ENCODE measurements around the gene RACGAP1.

Gene RACGAP1

DNA sequence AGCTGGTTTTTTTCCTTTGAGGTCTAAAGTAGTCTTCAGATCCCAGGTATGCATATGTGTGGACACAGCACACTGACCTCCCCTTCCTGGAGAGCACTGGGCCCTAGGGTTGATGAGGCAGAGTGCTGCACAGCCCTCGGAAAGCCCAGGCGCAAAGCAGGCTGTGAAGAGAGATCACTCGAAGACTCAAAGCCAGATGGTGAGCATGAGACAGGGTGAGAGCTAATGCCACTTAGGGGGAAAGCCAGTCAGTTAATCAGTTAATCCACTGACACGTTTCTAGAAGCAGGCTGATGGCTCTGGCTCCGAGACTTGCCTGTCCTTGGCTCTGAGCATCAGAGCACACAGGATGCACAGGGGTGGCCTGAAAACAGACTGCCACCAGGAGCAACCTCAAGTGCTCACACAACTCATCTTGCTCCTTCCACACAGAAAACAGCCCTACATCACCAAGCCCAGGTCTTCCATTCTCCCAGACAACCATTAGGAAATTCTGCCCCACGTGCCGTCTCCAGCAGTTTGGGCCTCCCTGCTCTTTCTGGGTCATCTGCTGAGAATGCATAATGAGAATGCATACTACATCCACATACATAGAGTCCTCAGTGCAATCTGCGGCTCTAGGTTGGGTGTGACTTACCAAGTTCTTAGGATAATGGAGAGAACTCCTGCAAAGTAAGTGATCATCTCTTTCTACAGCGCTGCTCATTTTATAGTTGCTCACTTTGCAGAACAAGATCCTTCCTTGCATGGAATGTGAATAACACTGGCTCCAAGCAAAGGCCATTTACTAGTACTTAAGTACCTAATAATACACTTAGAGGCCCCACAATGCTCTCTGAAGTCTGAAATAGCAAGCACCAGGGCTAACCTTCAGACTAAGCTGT, 40.6 kb downstream of the RACGAP1 start:
- DNase-seq: no peak

- no peak for DNase-seq
These were observed 41.4 kb downstream of the RACGAP1 start for GRCh38 chr12:49983892-49984291.

DNA sequence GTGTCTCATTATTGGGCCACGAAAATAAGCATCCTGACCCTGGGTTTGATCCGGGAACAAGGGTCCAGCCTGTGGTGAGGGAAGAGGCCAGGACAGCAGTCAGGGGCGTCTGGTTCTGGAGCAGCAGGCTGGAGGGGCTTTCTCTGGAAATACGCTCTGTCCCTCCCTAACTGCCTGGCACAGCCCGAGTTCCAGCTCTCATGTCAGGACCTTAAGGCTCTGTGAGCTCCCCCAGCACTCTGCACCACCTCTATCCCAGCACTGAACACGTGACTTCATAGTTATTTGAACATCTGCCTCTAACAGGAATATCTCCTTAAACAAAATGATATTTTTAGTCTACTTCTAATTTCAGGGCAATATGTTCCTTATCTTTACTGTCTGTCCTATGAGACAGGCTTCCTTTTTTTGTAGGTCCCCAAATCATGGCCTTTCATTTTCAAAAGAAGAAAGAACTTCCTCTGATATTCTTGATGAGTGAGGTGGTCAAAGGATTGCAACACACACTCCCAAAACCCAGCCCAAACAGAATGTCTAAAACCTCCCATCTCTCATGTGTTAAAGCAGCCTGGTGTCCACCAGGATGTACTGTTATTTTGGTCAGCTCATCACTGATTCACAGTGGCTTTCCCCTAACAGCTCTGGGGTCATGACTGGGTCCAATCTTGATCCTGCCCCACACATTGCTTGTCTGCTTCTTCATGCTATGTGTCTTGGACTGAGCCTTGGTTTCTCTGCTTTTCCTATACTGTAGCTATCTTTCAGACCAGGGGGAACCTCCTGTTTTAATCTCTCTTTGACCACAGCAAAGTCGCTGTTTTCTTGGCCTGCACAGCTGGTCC, 42.8 kb downstream of the RACGAP1 start:
- no peak for DNase-seq

DNA sequence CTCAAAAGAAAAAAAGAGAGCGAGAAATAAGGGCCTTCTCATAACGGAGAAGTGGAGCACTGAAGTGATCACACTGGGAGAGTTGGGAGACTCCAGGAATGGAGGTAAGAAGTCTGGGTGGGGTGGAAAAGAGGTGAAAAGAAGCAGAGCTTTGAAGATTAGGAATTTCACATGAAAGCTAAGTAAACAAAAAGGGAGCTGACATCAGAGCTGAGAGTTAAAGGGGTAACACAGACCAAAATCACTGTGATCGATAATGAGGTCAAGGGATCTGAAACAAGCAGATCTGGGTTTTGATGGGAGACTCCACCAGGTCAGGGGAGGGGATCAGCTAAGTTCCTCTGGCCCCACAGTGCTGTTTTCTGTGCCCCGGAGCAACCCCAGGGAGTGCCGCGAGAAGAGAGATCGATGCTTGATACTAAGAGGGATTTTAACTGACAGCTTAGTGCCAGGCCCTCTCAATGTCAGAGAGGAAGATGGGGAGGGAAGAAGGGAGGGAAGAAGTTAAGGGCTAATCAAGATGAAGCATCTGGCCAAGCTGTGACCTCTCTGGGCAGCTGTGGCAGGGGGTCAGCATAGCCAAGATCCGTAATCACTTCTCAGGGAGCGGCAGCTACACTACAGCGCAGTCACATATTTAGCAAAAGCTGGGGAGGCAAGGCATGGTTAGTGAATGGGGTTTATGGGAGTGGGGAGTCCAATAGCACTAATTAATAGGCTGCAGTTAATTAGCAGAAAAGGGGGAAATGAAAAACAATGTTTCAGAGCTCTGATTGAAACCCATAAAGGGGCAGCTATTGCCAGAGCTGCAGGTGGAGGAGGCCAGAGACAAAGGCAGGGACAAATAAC, 44.6 kb downstream of the RACGAP1 start:
- DNase-seq: no peak

DNA sequence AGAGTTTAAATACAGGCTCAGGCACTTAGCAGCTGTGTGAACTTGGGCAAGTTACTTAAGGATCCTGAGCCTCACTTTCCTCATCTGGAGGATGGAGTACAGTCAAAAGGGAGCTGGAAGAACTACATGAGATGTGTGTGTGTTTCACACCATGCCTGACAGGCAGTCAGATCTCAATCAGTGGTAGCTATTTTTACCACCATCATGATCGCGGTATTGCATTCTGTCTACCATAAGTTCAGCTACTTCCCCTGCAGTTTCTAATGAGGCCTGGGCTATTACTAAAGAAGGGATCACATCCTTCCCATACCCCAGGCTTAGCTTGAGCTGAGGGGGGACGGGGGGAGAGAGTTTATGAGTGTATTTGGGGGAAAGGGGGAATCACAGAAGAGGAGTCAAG, 45.5 kb downstream of the RACGAP1 start:
- no peak for DNase-seq

DNA sequence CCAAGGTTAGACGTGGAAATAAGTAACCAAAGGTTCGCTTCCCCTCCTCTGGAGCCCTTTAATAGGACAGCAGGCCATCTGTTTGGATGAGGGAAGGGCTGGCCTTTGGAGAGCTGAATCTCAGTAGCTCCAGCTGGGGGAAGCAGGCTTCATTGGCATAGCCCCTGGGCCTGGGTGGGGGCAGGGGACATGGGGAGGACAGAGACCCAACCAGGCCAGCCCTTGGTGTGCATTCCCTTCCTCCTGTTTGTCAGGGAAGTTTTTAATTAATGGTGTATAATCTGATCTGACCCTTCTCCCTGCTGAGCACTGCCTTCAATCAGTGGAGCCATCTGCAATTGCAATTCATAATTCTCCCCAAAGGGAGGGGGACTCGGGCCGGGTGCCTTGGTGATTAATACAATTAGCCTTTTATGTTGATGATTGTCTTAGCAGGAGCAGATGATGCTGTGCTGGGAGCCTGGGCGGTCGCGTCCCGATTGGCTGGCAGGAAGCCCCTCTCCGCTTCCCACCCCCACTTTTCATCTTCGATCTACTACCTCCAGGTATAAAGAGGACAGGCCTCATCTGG, 46.2 kb downstream of the RACGAP1 start:
- no peak for DNase-seq

GRCh38 chr12:49978125-49978524, 47.2 kb downstream of the RACGAP1 start:
- no peak for DNase-seq

DNA sequence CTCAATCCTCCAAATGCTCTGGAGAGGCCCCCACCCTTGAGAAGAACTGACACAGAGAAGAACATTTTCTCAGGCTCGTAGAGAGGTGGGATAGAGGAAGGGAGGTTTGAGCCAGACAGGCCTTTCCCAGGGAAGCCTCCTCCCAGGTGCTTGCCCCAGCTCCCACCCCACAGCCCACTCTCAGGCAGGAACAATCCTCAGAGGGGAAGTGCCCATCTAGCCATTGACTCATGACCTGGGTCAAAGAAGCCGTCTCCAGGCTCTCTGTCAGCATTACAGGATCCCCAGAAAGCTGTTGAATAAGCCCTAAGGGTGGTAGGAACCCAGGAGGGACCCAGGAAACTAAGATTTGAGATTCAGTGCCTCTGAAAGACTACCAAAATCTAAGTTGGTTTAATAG, 48.7 kb downstream of the RACGAP1 start:
- no peak for DNase-seq

DNA sequence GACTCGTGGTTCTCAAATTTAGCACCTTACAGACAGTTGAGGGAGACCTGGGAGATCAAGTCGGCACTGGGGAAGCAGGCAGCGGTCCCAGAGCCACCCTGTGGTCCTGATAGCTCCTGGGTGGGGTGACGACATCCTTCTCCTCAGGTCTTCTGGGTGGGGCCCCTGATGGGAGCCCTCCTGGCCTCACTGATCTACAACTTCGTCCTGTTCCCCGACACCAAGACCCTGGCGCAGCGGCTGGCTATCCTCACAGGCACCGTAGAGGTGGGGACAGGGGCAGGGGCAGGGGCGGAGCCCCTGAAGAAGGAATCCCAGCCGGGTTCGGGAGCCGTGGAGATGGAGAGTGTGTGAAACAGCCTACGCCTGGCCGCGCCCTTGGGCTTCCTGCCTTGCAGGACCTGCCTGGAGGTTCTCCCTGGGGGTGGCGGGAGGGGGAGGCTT, 50.0 kb downstream of the RACGAP1 start:
- no peak for DNase-seq

DNA sequence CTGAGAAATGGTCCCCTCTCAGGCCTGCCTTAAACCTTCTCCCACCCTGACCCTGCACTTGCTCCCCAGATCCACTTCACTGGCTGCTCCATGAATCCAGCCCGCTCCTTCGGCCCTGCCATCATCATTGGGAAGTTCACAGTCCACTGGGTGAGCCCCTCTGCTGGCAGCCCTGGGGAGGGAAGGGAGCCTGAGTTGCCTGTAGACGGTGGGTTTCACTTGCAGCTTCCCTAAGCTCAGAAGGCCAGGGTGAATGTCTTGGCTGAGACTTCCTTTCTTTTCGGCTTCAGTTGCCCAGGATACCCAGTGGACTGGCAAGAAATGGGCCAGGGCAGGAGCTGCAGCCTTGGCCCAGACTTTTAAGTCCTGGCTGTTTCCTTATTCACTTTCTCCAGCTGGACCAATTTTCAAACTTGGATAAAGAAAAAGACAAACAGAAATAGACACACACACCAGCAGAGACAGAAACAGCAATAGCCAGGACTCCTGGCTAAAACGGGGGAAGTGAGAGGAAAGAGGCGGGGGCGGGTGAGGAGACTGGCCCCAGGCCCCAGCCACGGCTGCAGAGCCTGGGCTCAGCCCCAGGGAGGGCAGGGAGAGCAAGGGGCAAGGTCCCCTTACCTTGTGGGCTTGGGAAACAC, 50.5 kb downstream of the RACGAP1 start:
- no peak for DNase-seq

DNA sequence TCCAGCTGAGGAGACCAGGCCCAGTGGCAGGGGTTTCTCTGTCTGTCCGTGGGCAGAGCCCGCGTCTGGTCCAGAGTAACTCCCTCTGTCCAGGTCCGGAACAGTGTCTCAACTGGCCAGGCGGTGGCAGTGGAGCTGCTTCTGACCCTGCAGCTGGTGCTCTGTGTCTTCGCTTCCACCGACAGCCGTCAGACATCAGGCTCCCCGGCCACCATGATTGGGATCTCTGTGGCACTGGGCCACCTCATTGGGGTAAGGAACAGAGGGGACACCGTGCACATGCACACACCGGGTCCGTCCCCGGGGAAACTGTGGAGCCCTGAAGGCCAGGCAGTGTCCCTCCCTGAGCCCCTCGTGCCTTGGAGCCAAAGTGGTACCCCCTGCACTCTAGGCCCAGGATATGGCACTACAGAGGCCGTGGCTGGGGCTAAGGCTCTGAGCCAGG, 51.0 kb downstream of the RACGAP1 start:
- DNase-seq: no peak

GRCh38 chr12:49973361-49973830, 51.9 kb downstream of the RACGAP1 start:
- no peak for DNase-seq

GRCh38 chr12:49972641-49973360, 52.5 kb downstream of the RACGAP1 start, which contains the start of gene AQP6:
Gene AQP6, plus strand, starts transcription at chr12:49972947. Its CDS starts 227 bp downstream, at chr12:49973174.
- DNase-seq: no peak

DNA sequence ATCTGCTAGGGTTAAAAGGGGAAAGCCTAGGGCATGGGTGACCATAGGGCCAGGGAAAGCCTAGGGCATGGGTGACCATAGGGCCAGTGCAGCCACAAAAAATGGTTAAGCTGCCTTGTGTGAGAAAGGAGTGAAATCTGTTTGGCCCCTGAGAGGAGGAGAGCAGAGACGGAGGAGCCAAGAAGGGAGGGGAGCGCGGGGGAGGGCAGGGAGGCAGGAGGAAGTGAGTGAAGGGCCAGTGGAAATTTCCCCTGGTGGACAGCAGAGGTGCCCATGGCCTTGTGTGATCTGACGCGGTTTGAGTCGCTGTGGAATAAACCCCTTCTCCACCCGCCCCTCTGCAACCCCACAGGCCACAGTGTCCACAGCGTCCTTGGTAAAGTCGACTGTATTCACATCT, 53.2 kb downstream of the RACGAP1 start:
- no peak for DNase-seq

GRCh38 chr12:49971141-49971540, 54.2 kb downstream of the RACGAP1 start:
- DNase-seq: no peak

DNA sequence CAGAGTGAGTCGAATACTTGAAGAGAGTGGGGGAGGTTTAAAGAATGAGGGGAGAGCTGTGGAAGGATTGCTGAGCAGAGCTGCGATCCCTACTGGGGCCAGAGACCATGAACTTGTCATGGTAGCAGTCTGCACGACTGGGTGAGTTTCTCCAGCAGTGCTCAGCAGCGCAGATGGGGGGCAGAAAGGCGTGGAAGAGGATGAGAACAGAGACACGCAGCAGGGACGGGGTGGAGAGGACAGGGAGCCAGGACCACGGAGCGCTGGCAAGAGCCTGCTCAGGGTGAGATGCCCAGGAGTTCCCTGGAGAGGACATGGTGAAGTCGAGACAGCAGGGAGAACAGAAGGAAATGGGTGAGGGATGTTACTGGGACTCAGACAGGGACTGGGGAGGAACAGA, 54.6 kb downstream of the RACGAP1 start:
- no peak for DNase-seq

DNA sequence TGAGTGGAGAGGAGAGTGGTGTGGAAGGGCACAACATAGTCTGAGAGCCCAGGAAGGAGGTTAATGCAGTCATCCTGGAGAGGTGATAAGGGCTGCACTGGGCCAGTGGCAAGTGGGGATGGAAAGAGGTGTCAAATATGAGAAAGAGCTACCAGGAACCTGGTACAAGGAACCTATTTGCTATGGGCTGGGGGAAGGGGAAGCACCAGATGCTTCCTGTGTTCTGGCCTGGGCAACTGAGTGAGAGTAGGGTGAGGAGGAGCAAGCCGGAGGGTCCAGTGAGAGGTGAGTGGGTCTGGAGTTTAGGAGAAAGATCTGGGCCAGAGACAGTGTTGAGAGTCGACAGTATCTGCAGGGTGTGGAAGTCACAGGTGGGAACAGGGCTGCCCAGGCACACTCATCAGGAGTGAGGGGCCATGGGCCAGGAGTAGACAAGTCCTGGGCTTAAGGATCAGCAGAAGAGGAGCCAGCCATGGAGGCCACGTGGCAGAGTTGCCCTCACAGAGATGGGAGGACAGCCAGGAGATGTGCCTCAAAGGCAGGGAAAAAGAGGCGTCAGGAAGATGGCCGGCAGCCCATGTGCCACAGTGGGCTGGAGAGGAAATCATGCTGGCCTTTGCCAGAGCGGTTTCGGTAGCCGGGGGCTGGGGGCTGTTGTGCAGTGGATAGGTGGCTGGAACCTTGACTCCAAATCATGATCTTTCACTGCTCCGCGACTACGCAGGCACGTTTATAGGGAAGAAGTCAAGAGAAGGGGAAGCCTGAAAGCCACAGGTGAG, 55.5 kb downstream of the RACGAP1 start:
- no peak for DNase-seq

DNA sequence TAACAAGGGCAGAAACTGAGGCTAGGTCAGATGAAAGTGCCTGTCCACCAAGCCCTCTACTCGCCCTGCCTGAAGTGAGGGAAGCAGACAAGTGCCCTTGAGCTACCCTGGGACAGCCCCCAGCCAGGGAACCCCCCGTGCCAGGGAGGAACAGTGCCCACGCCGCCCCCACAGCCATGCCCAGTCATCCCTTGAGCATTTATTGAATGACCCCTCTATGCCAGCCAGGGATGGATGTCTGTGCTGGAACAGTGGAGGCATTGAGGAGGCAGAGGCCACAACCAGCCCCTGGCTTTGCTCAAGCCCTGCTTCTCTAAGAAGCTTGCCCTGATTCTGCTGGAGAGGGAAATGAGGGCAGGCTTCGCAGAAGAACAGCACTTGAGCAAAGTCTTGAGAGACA, 56.3 kb downstream of the RACGAP1 start:
- no peak for DNase-seq

DNA sequence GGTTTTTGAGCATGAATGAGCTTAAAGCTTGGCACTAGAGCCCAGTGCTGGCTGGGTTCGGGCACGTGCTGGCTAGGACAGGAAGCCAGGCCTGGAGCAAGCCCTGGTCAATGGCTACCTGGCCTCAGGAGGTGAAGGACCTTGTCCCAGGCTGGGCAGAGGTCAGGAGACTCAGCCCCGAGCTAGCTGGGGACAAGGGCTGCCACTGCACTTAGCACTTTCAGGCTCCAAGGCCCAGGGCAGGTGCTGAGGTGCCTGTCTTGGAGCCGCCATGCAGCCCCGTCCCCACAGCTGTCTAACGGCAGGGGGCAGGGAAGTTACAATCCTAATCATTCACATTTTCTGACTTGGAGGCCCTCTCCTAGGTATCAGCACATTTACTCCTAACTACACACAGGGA, 56.8 kb downstream of the RACGAP1 start:
- DNase-seq: no peak

DNA sequence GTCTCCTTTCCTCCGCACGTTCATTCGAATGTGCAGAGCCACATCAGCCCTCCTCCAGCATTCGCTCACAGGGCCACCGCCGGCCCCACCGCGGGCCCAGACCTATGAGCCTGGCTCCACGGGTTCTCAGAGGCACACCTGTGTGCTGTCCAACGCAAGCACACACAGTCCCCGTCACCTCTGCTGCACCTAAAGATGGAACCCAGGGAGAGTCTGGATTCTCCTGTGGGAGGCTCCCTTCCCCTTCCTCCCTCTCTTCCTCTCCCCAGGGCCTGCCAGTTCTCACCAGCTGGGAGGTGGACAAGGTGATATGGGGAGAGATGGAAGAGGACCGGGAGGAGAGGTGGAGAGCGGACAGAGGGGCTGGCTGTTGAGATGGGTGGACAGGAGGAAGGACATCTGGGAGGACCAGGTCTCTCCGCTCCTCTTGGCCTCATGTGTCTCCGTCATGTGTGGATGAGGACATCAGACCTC, 57.5 kb downstream of the RACGAP1 start:
- no peak for DNase-seq

Measured in GOT3 (cell line).